HepG2 (cell line): ENCODE results near the gene MBNL3. TPM values are rescaled to one million over a fixed set of nuclear protein-coding genes. Genes with fewer than 3 reads are reported as not detected.
A peak's percentile ranks its signal among the peaks of the same experiment; 100 is the strongest.

Source experiments
- ASH2L ChIP-seq: fragments of 300-600, 200-600 bp; sonication (generic); IDR thresholded peaks from 2 replicates; pipeline ENCODE4 v1.7.0; 2017; ENCODE audit warnings: low read depth, mild to moderate bottlenecking, moderate library complexity, mixed read lengths, low read length; ENCODE audit not compliant: insufficient read length
- ATF7-NPFF ChIP-seq: sonication (generic); formaldehyde crosslinking; IDR thresholded peaks from 2 replicates; pipeline ENCODE4 v1.8.1; 2023; ENCODE audit warnings: mild to moderate bottlenecking, low read depth, missing genetic modification reagents, moderate library complexity
- CCDC6 ChIP-seq: sonication (generic); formaldehyde crosslinking; IDR thresholded peaks from 2 replicates; pipeline ENCODE4 v1.8.1; 2022; ENCODE audit warnings: mild to moderate bottlenecking, missing genetic modification reagents, moderate library complexity
- JDP2 ChIP-seq: sonication (generic); formaldehyde crosslinking; IDR thresholded peaks from 2 replicates; pipeline ENCODE4 v1.8.1; 2022; ENCODE audit warnings: missing genetic modification reagents, borderline replicate concordance
- MED1 ChIP-seq: sonication (generic); formaldehyde crosslinking; IDR thresholded peaks from 2 replicates; pipeline ENCODE4 v1.4.0; 2020; ENCODE audit warnings: missing genetic modification reagents
- PAWR ChIP-seq: sonication (generic); formaldehyde crosslinking; IDR thresholded peaks from 2 replicates; pipeline ENCODE4 v1.4.0; 2020; ENCODE audit warnings: missing genetic modification reagents, mild to moderate bottlenecking, borderline replicate concordance
- PRDM10 ChIP-seq: sonication (generic); formaldehyde crosslinking; IDR thresholded peaks from 2 replicates; pipeline ENCODE4 v1.4.0; 2020; ENCODE audit warnings: low read depth, missing genetic modification reagents
- SP5 ChIP-seq: IDR thresholded peaks from 2 replicates; pipeline ENCODE4 v1.6.1; 2016; ENCODE audit warnings: low read depth, borderline replicate concordance
- TAF15 ChIP-seq: fragments of 200-400 bp; formaldehyde crosslinking; IDR thresholded peaks from one replicate; pipeline ENCODE4 v1.6.1; 2018; ENCODE audit warnings: mild to moderate bottlenecking, low read depth, low read length; ENCODE audit not compliant: poor library complexity, severe bottlenecking
- ZNF256 ChIP-seq: sonication (generic); formaldehyde crosslinking; conservative IDR thresholded peaks from 2 replicates; pipeline ENCODE4 v1.4.0; 2020; ENCODE audit warnings: missing genetic modification reagents
- ZNF552 ChIP-seq: sonication (generic); formaldehyde crosslinking; IDR thresholded peaks from 2 replicates; pipeline ENCODE4 v1.9.0; 2022; ENCODE audit warnings: missing genetic modification reagents, mild to moderate bottlenecking, borderline replicate concordance
- ZNF652 ChIP-seq: IDR thresholded peaks from 2 replicates; pipeline ENCODE4 v1.6.1; 2016; ENCODE audit warnings: low read depth, borderline replicate concordance
- ZSCAN25 ChIP-seq: sonication (generic); formaldehyde crosslinking; IDR thresholded peaks from 2 replicates; pipeline ENCODE4 v1.8.0; 2022; ENCODE audit warnings: mild to moderate bottlenecking, missing genetic modification reagents
- polyA plus RNA-seq, 8 experiments: library from polyadenylated mRNA; depleted of rRNA in 3 of 8; stranded (reverse) in 7 of 8; unstranded in 1 of 8; fragments of >200 nt; fragmentation: Illumina TruSeq in 4 of 8; extraction: Trizol in 4 of 8; gene quantifications; 2 replicates each; pipeline versions ENCODE4 v1.2.1 to v1.2.3, GENCODE V29; 2011 to 2016; ENCODE audit warnings: low read depth in 4 of 8, missing spikeins in 1 of 8, mixed read lengths in 1 of 8; ENCODE audit not compliant: insufficient read depth in 1 of 8
- total RNA-seq, 5 experiments: library from RNA; depleted of rRNA; stranded (reverse); fragments of >200 nt; fragmentation: Illumina TruSeq; extraction: Trizol; gene quantifications; 2 replicates each; pipeline ENCODE4 v1.2.3, GENCODE V29; 2016; ENCODE audit warnings: low read depth in 1 of 5
- TF ChIP-seq, protein P1 (sequence below): sonication (generic); formaldehyde crosslinking; IDR thresholded peaks from 2 replicates; pipeline ENCODE4 v1.9.0; 2021; ENCODE audit warnings: mild to moderate bottlenecking, missing genetic modification reagents
- TF ChIP-seq, protein P2 (sequence below): sonication (generic); formaldehyde crosslinking; IDR thresholded peaks from 2 replicates; pipeline ENCODE4 v1.4.0; 2020; ENCODE audit warnings: missing genetic modification reagents

The MBNL3 gene
- total and polyA plus RNA-seq, 2 of the 13 experiments (the other 11 are each of a cell fraction or from before 2014, with no cell fraction given) = 155 to 257 TPM

- TF ChIP-seq, protein P1, sequence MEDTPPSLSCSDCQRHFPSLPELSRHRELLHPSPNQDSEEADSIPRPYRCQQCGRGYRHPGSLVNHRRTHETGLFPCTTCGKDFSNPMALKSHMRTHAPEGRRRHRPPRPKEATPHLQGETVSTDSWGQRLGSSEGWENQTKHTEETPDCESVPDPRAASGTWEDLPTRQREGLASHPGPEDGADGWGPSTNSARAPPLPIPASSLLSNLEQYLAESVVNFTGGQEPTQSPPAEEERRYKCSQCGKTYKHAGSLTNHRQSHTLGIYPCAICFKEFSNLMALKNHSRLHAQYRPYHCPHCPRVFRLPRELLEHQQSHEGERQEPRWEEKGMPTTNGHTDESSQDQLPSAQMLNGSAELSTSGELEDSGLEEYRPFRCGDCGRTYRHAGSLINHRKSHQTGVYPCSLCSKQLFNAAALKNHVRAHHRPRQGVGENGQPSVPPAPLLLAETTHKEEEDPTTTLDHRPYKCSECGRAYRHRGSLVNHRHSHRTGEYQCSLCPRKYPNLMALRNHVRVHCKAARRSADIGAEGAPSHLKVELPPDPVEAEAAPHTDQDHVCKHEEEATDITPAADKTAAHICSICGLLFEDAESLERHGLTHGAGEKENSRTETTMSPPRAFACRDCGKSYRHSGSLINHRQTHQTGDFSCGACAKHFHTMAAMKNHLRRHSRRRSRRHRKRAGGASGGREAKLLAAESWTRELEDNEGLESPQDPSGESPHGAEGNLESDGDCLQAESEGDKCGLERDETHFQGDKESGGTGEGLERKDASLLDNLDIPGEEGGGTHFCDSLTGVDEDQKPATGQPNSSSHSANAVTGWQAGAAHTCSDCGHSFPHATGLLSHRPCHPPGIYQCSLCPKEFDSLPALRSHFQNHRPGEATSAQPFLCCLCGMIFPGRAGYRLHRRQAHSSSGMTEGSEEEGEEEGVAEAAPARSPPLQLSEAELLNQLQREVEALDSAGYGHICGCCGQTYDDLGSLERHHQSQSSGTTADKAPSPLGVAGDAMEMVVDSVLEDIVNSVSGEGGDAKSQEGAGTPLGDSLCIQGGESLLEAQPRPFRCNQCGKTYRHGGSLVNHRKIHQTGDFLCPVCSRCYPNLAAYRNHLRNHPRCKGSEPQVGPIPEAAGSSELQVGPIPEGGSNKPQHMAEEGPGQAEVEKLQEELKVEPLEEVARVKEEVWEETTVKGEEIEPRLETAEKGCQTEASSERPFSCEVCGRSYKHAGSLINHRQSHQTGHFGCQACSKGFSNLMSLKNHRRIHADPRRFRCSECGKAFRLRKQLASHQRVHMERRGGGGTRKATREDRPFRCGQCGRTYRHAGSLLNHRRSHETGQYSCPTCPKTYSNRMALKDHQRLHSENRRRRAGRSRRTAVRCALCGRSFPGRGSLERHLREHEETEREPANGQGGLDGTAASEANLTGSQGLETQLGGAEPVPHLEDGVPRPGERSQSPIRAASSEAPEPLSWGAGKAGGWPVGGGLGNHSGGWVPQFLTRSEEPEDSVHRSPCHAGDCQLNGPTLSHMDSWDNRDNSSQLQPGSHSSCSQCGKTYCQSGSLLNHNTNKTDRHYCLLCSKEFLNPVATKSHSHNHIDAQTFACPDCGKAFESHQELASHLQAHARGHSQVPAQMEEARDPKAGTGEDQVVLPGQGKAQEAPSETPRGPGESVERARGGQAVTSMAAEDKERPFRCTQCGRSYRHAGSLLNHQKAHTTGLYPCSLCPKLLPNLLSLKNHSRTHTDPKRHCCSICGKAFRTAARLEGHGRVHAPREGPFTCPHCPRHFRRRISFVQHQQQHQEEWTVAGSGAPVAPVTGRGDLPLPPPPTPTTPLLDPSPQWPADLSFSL = no peak
- TF ChIP-seq JDP2 = no peak
- no peak for TF ChIP-seq CCDC6 (CRISPR knock-in tag)
- no peak for TF ChIP-seq SP5 (CRISPR knock-in tag)
- TF ChIP-seq ZSCAN25 (CRISPR knock-in tag) = no peak
- TF ChIP-seq MED1 (CRISPR knock-in tag) = peak; percentile 79
- no peak for TF ChIP-seq ZNF256 (CRISPR knock-in tag)
- TF ChIP-seq, protein P2, sequence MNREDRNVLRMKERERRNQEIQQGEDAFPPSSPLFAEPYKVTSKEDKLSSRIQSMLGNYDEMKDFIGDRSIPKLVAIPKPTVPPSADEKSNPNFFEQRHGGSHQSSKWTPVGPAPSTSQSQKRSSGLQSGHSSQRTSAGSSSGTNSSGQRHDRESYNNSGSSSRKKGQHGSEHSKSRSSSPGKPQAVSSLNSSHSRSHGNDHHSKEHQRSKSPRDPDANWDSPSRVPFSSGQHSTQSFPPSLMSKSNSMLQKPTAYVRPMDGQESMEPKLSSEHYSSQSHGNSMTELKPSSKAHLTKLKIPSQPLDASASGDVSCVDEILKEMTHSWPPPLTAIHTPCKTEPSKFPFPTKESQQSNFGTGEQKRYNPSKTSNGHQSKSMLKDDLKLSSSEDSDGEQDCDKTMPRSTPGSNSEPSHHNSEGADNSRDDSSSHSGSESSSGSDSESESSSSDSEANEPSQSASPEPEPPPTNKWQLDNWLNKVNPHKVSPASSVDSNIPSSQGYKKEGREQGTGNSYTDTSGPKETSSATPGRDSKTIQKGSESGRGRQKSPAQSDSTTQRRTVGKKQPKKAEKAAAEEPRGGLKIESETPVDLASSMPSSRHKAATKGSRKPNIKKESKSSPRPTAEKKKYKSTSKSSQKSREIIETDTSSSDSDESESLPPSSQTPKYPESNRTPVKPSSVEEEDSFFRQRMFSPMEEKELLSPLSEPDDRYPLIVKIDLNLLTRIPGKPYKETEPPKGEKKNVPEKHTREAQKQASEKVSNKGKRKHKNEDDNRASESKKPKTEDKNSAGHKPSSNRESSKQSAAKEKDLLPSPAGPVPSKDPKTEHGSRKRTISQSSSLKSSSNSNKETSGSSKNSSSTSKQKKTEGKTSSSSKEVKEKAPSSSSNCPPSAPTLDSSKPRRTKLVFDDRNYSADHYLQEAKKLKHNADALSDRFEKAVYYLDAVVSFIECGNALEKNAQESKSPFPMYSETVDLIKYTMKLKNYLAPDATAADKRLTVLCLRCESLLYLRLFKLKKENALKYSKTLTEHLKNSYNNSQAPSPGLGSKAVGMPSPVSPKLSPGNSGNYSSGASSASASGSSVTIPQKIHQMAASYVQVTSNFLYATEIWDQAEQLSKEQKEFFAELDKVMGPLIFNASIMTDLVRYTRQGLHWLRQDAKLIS (CRISPR knock-in tag) = no peak
- peak; percentile 97 for TF ChIP-seq ZNF652
- TF ChIP-seq ATF7-NPFF = no peak
- TF ChIP-seq ASH2L = peak; percentile 73
- no peak for TF ChIP-seq PAWR (CRISPR knock-in tag)
- TF ChIP-seq ZNF552 (CRISPR knock-in tag) = no peak
- no peak for TF ChIP-seq PRDM10 (CRISPR knock-in tag)
- TF ChIP-seq TAF15 = no peak
Observed at GRCh38 chrX:132493095-132493494, 4.3 kb upstream of the MBNL3 start (continued).
